Right lobe of liver (tissue), 6 donors: ENCODE data around the gene TEX50. TPM values are rescaled to one million over a fixed set of nuclear protein-coding genes. Genes with fewer than 3 reads are reported as not detected.

Source experiments
- ATAC-seq, 4 donors: fragments of 200-7000 bp; cut with Tn5 transposase; one replicate each; pipeline ENCODE4 v1.9.1; 2020; ENCODE audit warnings: mild to moderate bottlenecking in 4 of 4, moderate library complexity in 4 of 4
- DNase-seq, 3 donors: peaks; one replicate each; pipeline ENCODE4 v3.0.0-alpha.2; 2020
- H3K27ac ChIP-seq, 3 donors: fragments of 200-600 bp; one replicate each; pipeline ENCODE4 v1.8.0; 2022
- H3K27me3 ChIP-seq, 2 donors: fragments of 200-600 bp; one replicate each; pipeline ENCODE4 v1.8.0; 2022
- H3K36me3 ChIP-seq, 4 donors: fragments of 200-600 bp; sonication (generic) in 1 of 4; one replicate each; pipeline versions ENCODE4 v1.5.1 to v1.8.0; 2017 to 2022; ENCODE audit warnings: control low read depth in 1 of 4
- H3K4me1 ChIP-seq, 4 donors: fragments of 200-600 bp; sonication (generic) in 1 of 4; one replicate each; pipeline versions ENCODE4 v1.5.1 to v1.8.0; 2017 to 2022; ENCODE audit warnings: control low read depth in 1 of 4
- H3K4me3 ChIP-seq, 3 donors: fragments of 200-600 bp; one replicate each; pipeline ENCODE4 v1.8.0; 2022
- H3K9me3 ChIP-seq, 4 donors: fragments of 200-600 bp; sonication (generic) in 1 of 4; one replicate each; pipeline versions ENCODE4 v1.5.1 to v1.8.0; 2017 to 2022; ENCODE audit warnings: control low read depth in 1 of 4
- POLR2A ChIP-seq: fragments of 450-650 bp; IDR thresholded peaks from one replicate; pipeline ENCODE4 v1.6.1; 2017; ENCODE audit warnings: antibody characterized with exemption, mild to moderate bottlenecking
- WGBS: methylation state at CpG from one replicate; pipeline ENCODE4 v1.1.6; 2018; ENCODE audit warnings: low coverage, low lambda C conversion rate; ENCODE audit not compliant: insufficient coverage; ENCODE audit errors: missing lambda C conversion rate; 5-methylcytosine and 5-hydroxymethylcytosine counted together
- intact Hi-C, 2 donors: fragments of 100-400 bp; cut with DNase I; formaldehyde crosslinking; loops; one replicate each; pipeline versions ENCODE4 v1.11.2 to v1.14.1; 2022
- total RNA-seq, 6 experiments: library from RNA; depleted of rRNA in 2 of 6; stranded (reverse); fragments of >200 nt in 2 of 6; fragmentation: NEBNext Ultra II Directional in 3 of 6; extraction: Animal tissue kit (Norgen Biotek cat#: 25700) in 3 of 6; gene quantifications; one replicate each; pipeline versions ENCODE4 v1.1.0 to v1.2.4, GENCODE V29; 2016 to 2023
- TF ChIP-seq, protein P1 (sequence below), 4 donors: fragments of 200-600 bp in 3 of 4; fragments of 450-650 bp in 1 of 4; IDR thresholded peaks; one replicate each; pipeline versions ENCODE4 v1.5.1 to v1.8.0; 2016 to 2022; ENCODE audit warnings: antibody characterized with exemption in 4 of 4, mild to moderate bottlenecking in 2 of 4
- donor health status: DM: no; HTN: yes; CAD: no.
- donor health status: DM: no; HTN: no; CAD: no.
- donor health status: DM: no; HTN: no; CAD: no.
- donor health status: DM: no; HTN: yes; CAD: no.
- donor health status: DM: no; HTN: yes; CAD: no.

TEX50 gene
- total RNA-seq, 6 experiments from 2014 or later, result not detected

DNA sequence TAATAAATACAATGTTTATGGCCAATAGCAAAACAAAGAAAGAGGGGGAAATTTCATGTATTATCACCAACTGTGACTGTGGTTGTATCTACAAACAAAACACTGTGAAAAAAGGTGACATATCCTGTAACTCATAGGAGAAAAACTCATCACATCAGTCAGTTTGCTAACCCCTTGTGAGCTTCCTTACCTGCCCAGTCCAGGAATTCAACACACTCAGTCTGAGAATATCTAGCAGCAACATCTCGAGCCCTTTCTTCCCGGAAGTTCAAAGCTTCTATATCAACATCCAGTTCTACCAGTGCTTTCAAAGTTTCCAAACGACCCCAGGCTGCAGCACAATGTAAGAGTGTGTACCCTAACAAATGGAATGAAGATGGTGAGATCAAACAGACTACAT lies 11.5 kb downstream of the TEX50 start:
- no peaks in the 10 kb centered on the region for H3K27me3 ChIP-seq
- no peaks in the 10 kb centered on the region for H3K4me1 ChIP-seq
- TF ChIP-seq, protein P1, sequence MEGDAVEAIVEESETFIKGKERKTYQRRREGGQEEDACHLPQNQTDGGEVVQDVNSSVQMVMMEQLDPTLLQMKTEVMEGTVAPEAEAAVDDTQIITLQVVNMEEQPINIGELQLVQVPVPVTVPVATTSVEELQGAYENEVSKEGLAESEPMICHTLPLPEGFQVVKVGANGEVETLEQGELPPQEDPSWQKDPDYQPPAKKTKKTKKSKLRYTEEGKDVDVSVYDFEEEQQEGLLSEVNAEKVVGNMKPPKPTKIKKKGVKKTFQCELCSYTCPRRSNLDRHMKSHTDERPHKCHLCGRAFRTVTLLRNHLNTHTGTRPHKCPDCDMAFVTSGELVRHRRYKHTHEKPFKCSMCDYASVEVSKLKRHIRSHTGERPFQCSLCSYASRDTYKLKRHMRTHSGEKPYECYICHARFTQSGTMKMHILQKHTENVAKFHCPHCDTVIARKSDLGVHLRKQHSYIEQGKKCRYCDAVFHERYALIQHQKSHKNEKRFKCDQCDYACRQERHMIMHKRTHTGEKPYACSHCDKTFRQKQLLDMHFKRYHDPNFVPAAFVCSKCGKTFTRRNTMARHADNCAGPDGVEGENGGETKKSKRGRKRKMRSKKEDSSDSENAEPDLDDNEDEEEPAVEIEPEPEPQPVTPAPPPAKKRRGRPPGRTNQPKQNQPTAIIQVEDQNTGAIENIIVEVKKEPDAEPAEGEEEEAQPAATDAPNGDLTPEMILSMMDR (IDR thresholded peaks at IDR 0.05), result no peak
- no peak for TF ChIP-seq POLR2A
- no peak overlapping the region for H3K4me3 ChIP-seq
- ATAC-seq (no peak), DNase-seq (no peak)
- no peaks in the 10 kb centered on the region for H3K36me3 ChIP-seq
- WGBS, result 36% methylated on average over 3 of the region's 3 CpGs
- H3K27ac ChIP-seq, result no peak overlapping the region
- intact Hi-C loops, result no loop called here
- H3K9me3 ChIP-seq, result no peaks in the 10 kb centered on the region

DNA sequence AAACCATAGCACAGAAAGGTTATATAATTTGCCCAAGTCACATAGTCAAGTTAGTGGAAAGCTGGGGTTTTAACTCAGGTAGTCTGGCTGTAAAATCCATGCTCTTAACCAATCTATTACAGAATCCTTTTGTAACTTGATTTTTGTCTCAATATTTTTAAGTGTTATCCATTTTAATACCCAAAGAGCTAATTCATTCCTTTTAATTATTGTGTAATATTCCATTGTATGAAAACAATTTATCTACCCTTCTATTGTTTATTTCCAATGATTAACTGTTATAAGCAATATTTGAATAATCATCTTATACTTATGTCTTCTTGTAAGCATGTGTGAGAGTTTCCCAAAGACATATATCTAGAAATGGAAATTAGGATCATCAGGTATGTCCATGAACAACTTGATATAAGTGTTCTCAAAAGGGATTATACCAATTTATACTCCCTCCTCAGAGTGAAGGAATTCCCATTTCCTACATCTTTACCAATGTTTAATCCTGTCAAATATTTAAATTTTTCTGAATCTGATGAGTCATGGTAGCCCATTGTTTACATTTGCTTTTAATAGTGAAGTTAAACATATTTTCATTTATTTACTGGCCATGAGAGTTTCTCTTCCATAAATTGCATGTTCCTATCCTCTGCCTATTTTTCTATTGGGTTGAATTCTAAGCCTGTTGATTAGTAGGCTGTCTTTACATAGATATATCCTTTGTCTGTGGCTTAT lies 13.9 kb downstream of the TEX50 start:
- Histone ChIP-seq H3K27ac (no peak overlapping the region), H3K9me3 (no peaks in the 10 kb centered on the region), H3K4me1 (no peaks in the 10 kb centered on the region), H3K4me3 (no peak overlapping the region), H3K27me3 (no peaks in the 10 kb centered on the region), H3K36me3 (no peaks in the 10 kb centered on the region)
- TF ChIP-seq POLR2A, result no peak
- TF ChIP-seq, protein P1 (IDR thresholded peaks at IDR 0.05), result no peak
- intact Hi-C loops, result no loop called here
- ATAC-seq (no peak), DNase-seq (no peak)

DNA sequence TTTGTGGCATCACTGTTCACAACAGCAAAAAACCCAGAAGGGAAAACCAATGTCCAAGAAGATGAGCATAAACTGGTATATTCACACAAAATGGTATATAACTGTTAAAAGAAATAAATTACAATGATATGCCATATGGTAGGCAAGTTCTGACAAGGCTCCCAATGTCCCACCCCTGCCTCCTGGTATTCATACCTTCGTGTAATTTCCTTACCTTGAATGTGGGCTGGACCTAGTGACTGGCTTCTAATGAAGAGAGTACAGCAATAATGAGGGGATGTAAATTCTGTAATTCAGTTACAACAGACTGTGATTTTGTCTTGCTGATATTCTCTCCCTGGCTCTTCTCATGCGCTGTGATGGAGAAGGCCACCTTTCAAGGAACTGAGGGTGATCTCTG lies 25.2 kb downstream of the TEX50 start:
- Histone ChIP-seq H3K9me3 (no peaks in the 10 kb centered on the region), H3K27me3 (no peaks in the 10 kb centered on the region), H3K36me3 (no peaks in the 10 kb centered on the region), H3K4me1 (no peaks in the 10 kb centered on the region), H3K27ac (no peak overlapping the region), H3K4me3 (no peak overlapping the region)
- no peak for ATAC-seq
- TF ChIP-seq, protein P1 (IDR thresholded peaks at IDR 0.05), result no peak
- TF ChIP-seq POLR2A, result no peak
- DNase-seq, result no peak
- 75% methylated on average over 2 of the region's 2 CpGs for WGBS
- intact Hi-C loops, result no loop called here

DNA sequence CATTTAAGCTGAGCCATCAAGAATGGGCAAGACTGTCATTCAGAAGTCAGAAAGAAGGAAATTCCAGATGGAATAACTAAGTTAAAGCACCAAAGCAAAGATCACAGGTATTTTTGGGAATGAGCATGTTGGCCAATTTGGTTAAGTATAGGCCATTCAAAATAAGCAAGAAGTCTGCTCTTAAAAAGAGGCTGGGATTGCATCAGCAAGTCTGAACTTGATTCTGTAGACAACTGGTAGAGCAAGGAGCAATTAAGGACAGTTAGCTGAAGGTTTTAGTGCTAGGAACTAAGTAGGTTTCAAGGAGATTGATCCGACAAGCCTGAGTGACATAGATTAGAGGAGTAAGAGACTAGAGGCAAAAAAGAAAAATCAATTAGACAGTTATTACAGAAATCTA lies 26.1 kb downstream of the TEX50 start:
- no peaks in the 10 kb centered on the region for H3K36me3 ChIP-seq
- DNase-seq (no peak), ATAC-seq (no peak)
- TF ChIP-seq POLR2A, result no peak
- TF ChIP-seq, protein P1 (IDR thresholded peaks at IDR 0.05), result no peak
- H3K27me3 ChIP-seq, result no peaks in the 10 kb centered on the region
- H3K27ac ChIP-seq, result no peak overlapping the region
- 87% methylated on average over 1 of the region's 1 CpG for WGBS
- H3K9me3 ChIP-seq, result no peaks in the 10 kb centered on the region
- no peaks in the 10 kb centered on the region for H3K4me1 ChIP-seq
- intact Hi-C loops, result no loop called here
- no peak overlapping the region for H3K4me3 ChIP-seq

DNA sequence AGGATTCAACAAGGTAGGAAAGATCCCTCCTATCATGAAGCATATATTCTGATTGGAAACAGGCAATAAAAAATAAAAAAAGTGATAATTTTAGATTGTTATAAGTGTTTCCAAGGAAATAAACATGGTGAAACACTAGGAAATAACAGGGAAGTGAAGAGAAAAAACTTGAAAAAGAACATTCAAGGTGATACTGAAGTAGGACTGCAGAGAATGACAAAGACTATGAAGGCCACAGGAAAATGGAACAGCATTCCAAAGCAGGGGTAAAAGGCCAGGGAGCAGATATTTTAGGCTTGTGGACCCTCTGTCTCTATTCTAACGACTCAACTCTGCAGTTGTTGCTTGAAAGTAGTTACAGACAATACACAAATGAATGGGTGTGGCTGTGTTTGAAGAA lies 26.6 kb downstream of the TEX50 start:
- intact Hi-C loops, result no loop called here

More for the DNA sequence above, 26.6 kb downstream of the TEX50 start:
- TF ChIP-seq, protein P1 (IDR thresholded peaks at IDR 0.05), result no peak
- no peak for TF ChIP-seq POLR2A
- Histone ChIP-seq H3K36me3 (no peaks in the 10 kb centered on the region), H3K4me3 (no peak overlapping the region), H3K4me1 (no peaks in the 10 kb centered on the region), H3K9me3 (no peaks in the 10 kb centered on the region), H3K27ac (no peak overlapping the region), H3K27me3 (no peaks in the 10 kb centered on the region)
- WGBS, result 13% methylated on average over 1 of the region's 1 CpG
- ATAC-seq (no peak), DNase-seq (no peak)
